ENCODE results near the gene OLFML1. TPM values are rescaled to one million over a fixed set of nuclear protein-coding genes. Genes with fewer than 3 reads are reported as not detected.

The OLFML1 gene
- total and polyA plus RNA-seq, 2 donors (not counting 3 experiments of a cell fraction or from before 2014, with no cell fraction given), result not detected

- Histone ChIP-seq H3K9me1 (replicated peaks; ENCODE audit: control insufficient read depth, extremely low read depth, insufficient read depth, low read length) (no peaks in the 10 kb centered on the region), H3K4me1 (ENCODE audit: control insufficient read depth, extremely low read depth, insufficient read depth, low read length) (no peaks in the 10 kb centered on the region), H3K27ac (ENCODE audit: insufficient read depth, low read depth, low read length) (no peak overlapping the region), H3K9me3 (replicated peaks; ENCODE audit: control insufficient read depth, insufficient read depth, low read length) (no peaks in the 10 kb centered on the region), H3K36me3 (ENCODE audit: control insufficient read depth in 2 of 2, extremely low read depth in 1 of 2, insufficient read depth in 2 of 2, low read length in 2 of 2) (no peaks in the 10 kb centered on the region), H3K9ac (replicated peaks; ENCODE audit: extremely low read depth, insufficient read depth, low read length) (no peak overlapping the region), H3K4me3 (replicated peaks in 1 of 3; ENCODE audit: insufficient read depth in 1 of 3, low read depth in 1 of 3, low read length in 3 of 3) (no peak overlapping the region), H3K4me2 (ENCODE audit: insufficient read depth, low read length) (no peak overlapping the region), H4K20me1 (replicated peaks; ENCODE audit: control insufficient read depth, extremely low read depth, insufficient read depth, low read length) (no peaks in the 10 kb centered on the region), H2AFZ (ENCODE audit: low read depth, low read length) (no peak overlapping the region), H3K27me3 (ENCODE audit: control insufficient read depth in 2 of 2, insufficient read depth in 2 of 2, low read length in 2 of 2) (peaks cover 0 to 2% of the 10 kb centered on the region in 2 experiments), H3K79me2 (ENCODE audit: control insufficient read depth, insufficient read depth, low read length) (no peaks in the 10 kb centered on the region)
- DNase-seq (ENCODE audit: low read depth, low spot score) (no peak), FAIRE-seq (no peak)
- no peak for TF ChIP-seq MAX (IDR thresholded peaks at IDR 0.05; ENCODE audit: insufficient read depth, insufficient read length)
- TF ChIP-seq CTCF (IDR thresholded peaks at IDR 0.05; ENCODE audit: extremely low read depth in 1 of 2, insufficient read depth in 1 of 2, low read depth in 1 of 2, low read length in 2 of 2), result no peak
- TF ChIP-seq EZH2 (IDR thresholded peaks at IDR 0.05; ENCODE audit: borderline replicate concordance, low read depth, low read length, severe bottlenecking), result no peak
- TF ChIP-seq POLR2A (IDR thresholded peaks at IDR 0.05; ENCODE audit: low read depth, low read length), result no peak
- no peak for TF ChIP-seq JUN (IDR thresholded peaks at IDR 0.05; ENCODE audit: borderline replicate concordance, insufficient read depth, insufficient read length, low read depth)
- TF ChIP-seq GATA2 (IDR thresholded peaks at IDR 0.05; ENCODE audit: insufficient read depth, insufficient read length, low read depth, low read length), result no peak
- TF ChIP-seq FOS (IDR thresholded peaks at IDR 0.05; ENCODE audit: borderline replicate concordance, insufficient read depth, low read length), result no peak
- no peak for TF ChIP-seq POLR2AphosphoS5 (IDR thresholded peaks at IDR 0.05; ENCODE audit: insufficient read depth, low read depth, low read length)
- no peak for TF ChIP-seq MYC (IDR thresholded peaks at IDR 0.05; ENCODE audit: low read depth, low read length)
- BruUV-seq (replicated peaks), result no TSS peak
- intact Hi-C loops (cut with micrococcal nuclease), result no loop called here
- ChIA-PET POLR2A (no interaction called here), CTCF (no interaction called here)
- dilution Hi-C loops (cut with MboI; ENCODE audit: extremely low pct_ligation_motif_present, low sequenced_read_pairs), result no loop called here
Measured at GRCh38 chr11:7486781-7487140, 1.5 kb downstream of the OLFML1 start.
